GM18519 (cell line): ENCODE measurements around the gene KIZ.
"Not testable (repeated sequence)": the region's sequence is repeated elsewhere in the genome, so short reads cannot be mapped to it uniquely, and the experiment has no call there.

Source experiments
- ATAC-seq: cut with Tn5 transposase; IDR thresholded peaks from one replicate; pipeline ENCODE4 v1.9.1; 2021; ENCODE audit warnings: mild to moderate bottlenecking, moderate library complexity; ENCODE audit not compliant: unreplicated experiment, low FRiP score

The KIZ gene

DNA sequence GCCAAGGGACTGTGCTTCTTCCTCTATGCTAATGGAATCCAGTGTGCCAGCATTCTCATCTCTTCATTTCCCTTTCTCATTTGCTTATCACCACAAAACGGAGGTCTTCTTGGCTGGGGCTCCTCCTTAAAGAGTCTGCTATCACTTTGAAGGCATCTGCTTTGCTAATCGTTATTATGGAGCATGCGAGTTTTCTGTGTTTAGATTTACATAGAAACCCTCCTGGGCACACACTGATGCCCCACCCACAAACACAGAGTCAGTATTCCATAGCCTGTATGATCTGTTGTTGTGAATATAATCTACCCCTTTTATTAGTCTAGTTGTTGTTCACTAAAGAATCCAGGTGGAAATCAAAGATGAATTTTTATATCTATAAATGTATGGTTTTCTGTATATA, 93.8 kb downstream of the KIZ start:
- no peak for ATAC-seq

DNA sequence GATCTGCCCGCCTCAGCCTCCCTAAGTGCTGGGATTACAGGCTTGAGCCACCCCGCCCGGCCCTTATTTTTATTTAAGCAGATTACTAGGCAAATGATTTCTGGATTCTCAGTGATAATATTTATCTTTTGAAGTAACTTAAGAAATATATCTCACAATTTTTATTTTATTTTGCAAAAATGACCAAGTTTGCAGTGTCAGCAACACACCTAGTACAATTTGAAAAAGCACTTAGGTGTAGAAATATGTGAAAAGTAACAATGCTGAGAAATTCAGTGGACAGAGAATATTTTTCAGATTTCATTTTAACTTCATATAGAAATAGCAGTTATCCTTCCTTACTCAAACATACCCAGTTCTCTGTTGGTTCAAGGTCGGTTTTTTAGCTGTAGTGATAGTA, 98.3 kb downstream of the KIZ start:
- no peak for ATAC-seq

DNA sequence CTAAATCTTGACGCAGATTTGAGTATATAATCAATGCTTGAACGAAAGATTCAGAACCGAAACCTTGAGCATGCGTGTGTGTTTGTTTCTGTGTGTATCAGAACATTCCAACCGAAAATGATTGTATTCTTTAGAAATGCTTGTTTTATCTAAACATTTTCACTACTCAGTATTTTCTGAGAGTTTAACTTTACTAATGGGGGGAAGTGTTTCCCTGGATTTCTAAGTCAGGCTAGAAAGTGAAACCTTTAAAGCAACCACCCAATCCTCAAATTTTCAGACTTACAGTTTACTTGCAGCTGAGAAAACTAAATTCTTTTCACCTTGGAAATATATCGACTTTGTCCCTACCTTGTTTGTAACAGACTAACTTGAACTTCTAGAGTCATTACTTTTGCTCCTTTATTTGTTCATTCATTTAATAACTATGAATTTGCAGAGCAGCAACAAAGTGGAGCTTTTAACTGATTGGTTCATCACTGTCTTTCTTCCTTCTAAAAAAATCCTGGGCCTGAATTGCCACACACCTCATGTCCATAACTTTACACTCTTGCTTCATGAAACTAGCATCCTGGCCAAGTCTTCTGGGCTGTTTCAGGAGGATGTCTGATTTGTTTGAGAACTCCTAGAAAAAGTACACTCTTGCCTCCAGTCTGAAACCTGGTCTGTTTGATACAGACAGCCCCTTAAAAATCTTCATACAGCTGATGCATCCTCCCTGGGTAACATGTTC, 99.5 kb downstream of the KIZ start:
- no peak for ATAC-seq

DNA sequence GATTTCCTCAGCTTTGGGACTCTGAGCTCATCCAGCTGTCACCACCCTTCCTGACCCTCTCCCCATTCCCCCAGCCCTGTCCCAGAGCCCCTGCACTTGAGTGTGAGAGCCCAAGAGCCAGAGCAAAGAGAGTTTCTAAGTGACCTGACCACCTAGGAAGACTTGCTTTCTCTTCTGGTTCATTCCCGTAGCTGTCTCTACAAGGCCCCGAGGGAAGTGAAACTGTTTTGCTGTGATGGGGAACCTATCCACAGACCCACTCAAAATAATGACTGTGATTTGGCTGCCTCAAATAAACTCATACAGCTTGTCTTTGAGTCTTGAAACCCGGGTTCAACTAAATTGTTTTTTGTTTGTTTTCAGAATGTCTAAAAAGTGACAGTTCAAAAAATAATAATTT, 102.6 kb downstream of the KIZ start:
- peak; percentile 73 for ATAC-seq

DNA sequence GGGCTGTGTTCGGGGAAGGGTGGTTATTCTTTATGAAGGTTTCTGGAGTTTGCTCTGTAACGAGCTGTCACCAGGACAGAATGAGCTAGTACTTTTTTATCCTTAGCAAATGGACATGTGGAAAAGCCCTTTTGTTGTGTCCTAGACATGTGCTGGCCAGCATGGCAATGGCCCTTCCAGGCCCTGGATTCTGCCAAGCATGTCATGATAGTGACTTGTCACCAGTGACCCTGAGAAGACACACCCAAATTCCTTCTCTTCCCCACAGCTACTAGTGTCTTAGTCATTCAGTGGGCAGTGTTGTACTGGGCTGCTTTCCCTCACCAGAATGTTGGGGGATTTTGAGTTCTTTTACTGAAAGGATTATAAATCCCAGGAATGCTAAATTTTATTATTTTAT, 103.3 kb downstream of the KIZ start:
- ATAC-seq = no peak

DNA sequence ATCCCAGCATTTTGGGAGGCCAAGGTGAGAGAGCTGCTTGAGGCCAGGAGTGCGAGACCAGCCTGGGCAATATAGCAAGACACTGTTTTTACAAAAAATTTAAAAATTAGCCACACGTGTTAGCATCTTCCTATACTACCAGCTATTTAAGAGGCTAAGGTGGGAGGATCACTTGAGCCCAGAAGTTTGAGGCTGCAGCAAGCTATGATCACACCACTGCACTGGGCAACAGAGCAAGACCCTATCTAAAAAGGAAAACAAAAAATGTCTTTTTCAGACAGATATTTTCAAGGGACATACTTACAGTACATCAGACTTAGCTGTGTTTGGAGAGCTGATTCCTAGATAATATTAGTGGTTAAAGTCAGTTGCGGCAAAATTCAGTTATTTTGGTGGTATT, 104.3 kb downstream of the KIZ start:
- no peak for ATAC-seq

DNA sequence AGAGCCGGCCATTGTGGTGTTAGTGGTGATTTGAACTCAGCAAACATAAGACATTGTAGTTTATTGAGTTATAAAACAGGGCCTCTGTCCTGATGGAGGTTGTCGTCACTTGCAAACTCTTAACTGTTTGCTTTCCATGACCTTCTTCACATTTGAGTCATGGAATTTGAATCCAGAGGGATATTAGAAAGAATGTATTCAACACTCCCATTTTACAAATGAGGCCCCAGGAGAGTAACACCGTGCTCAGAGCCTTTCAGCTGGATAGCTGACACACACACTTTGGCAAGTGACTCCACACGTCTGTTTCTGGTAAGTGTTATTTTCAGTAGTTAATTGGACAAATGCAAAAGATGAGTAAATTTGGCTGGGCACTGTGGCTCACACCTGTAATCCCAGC, 104.8 kb downstream of the KIZ start:
- ATAC-seq = no peak

DNA sequence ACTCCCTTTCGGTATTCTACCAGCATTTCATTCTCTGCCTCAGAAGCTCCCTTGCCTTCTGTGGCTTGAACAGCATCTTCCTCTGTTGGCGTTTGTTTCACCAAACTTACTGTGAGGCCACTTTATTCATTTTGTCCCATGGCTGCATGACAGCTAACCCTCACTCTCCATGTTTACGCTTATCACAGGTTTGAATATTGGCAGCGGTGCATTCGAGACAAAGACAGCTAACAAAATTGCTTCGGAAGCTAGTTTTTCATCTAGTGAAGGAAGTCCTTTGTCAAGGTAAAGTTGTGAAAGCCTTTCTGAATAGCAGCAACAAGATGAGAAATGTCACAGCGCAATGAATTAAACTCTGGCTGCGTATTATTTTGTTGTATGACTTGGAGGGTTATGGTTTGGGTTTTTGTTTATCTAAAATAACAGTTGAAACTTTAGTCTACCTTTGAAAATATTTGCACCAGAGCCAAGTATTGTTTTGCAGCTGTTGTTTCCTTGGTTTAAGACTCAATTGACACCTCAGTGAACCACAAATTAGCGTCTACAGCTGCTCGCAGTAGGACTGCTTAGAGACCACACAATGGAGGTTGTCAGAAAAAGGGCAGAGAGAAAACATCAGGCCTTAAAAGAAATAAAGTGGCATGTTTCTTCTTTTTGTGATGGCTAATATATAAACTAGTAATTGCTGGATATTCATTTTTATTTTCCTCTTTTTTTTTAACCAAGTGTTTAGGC, 106.8 kb downstream of the KIZ start:
- ATAC-seq = no peak

DNA sequence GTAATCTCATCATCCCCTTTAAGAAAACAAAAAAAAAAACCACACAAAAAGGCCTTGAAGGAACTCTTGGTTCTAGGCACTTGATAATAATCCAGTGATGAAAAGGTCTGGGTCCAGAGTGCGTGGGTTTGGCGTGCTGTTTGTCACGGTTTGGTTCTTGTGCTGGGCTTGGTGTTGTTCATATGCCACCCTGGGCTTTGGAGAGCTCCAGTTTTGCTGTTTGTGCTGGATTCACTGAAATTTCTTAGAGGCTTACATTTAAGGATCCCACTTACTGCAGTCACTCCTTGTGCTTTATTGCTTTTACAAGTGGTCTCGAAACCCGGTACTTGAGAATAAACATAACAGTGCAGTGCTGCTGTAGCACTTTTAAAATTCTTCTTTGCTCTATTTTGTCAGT, 108.4 kb downstream of the KIZ start:
- ATAC-seq = no peak

DNA sequence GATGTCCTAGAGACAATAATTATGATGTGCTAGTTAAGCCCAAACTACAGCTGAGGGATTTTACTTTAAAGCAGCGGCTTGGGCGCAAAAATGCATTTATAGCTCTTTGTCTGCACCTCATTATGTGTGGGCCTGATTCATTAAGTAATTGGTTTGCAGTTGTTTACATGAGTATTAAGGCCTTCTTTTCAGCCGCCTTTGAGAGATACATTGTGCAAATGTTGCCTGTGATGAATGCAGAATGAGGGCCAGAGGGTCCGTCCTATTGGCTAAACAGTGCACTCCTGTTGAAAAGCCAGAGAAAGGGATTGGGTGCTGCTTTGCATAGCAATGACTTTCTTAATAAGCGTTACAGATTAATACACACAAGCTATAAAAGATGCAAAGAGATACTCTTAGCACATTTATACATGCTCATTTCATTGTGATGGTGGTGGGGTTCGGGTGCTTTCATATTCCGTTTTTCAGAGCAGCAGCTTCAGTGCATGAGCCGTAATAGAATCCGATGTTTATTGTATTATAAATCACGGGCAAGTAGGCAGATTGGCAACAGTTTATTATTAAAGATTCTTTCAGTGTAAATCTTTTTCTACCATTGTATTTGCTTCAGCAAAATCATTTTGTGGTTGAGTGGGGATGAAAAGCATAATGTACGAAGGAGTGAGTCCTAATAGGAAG, 109.1 kb downstream of the KIZ start:
- no peak for ATAC-seq

DNA sequence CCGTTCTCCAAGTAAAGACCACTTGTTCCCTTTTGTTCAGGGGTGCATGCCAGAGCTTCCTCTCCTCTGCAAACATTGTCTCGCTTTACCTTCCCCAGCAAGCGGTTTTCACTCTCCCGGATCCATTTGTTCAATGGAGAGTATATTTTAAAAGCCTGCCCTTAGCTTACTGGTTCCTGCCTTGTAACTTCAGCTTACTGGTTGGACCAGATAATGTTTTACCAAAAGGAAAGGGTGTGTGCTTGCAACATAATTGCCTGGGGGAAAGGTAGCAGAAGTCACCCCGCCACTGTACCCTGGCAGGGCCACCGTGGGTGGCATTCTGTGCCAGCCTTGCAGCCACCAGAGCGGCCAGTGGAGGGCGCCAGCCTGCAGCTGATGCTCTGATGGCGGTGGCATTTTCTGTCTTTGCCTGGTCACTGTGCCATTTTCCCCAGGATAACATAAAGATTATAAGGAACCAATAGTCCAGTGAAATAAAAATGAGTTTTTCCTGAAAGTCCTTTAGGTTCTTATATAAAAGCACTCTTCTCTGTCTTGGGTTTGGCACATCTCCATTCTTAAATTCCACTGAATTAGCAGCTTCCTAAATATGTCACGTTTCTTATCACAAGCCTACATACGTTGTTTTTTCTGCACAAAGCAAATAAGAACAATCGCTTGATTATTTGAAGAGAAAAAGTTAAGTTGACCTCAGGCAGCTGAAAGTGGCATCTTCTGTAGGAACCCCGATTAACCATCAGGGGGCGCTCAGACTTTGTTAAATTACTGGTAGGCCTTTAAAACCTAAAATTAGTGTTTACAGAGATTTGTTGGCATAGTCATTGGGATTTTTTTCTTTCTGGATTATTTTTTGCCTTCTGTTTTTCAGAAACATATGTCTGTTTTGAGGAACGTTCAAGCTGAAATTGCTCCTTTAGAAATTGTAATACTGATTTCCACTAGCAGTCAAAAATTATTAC, 109.9 kb downstream of the KIZ start:
- no peak for ATAC-seq

DNA sequence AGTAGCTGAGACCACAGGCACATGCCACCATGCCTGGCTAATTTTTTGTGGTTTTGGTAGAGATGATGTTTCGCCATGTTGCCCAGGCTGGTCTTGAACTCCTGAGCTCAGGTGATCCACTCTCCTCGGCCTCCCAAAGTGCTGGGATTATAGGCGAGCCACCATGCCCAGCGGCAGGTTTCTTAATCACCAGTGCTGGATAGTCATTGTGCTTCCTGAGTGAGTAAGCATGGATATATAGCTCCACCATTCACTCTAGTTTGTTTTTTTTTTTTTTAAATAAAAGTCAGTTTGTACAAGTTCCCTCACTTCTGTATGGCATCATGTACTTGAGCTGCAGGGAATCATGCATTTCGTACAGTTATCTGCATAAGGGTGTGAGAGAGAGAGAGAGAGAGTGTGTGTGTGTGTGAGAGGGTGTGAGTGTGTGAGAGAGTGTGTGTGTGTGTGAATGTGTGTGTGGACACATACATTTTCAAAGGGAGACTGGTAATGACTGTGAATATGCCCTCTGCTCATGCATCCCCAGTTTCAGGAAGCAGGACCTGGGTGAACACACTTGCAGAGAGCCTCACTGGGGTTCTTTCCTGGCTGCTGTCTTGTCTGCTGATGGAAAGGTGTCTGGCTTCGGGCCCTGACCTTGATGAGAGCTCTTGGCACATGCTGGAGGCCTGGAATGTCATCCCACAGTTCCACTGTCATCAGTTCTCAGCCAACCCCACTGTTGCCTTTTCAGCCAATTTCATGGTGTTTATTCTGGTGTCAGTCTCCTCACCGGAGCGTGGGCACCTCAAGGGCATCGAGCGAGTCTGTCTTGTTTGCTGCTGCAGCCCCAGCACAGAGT, 112.3 kb downstream of the KIZ start:
- no peak for ATAC-seq

DNA sequence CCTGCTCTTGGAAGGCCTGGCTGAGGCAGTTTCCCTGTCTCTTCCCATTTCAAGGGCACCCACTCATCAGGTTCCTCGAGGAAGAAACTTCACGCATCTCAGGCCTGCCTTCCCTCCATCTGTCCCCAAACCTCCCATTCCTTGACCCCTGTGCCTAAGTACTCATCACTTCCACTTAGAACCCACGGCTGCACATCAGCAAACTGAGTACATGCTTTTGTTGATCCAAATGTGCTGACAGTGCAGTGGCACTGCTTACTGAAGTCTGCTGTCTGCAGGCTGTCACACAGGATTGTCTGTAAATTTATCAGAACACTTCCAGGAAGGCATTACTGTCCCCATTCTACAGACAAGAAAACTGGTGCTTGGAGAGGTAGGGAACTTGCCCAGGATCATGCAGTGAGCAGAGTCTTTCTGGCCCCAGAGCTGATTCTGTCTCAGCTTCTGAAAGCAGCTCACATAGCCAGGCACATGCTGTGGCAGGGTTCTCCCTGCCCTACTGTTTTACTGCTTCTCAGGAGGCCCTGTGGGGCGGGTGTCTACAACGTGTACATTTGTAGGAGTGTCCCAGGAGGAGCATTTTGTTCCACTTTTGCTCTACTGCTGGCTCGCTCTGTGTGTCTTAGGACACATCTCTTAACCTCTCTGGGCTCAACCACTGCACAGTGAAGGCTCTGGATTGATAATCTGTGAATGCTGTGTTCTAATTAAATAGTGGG, 113.1 kb downstream of the KIZ start:
- no peak for ATAC-seq

DNA sequence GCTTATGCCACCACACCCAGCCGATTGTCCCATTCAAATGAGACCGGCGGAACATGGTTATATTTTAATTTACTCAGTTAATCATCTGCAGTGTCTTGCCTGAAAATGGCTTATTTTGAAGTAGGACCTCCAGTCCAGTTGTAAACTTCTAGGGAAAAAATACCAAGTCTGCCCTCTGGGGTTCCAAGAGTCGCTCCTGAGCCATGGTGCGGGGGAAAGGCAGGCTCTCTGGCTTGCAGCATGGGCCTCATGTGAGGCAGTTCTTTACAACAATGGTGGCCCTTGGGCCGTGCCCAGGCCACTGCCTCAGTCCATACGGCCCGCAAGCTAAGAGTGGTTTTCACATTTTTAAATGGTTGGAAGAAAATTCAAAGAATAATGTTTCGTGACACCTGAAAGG, 114.5 kb downstream of the KIZ start:
- ATAC-seq = no peak

DNA sequence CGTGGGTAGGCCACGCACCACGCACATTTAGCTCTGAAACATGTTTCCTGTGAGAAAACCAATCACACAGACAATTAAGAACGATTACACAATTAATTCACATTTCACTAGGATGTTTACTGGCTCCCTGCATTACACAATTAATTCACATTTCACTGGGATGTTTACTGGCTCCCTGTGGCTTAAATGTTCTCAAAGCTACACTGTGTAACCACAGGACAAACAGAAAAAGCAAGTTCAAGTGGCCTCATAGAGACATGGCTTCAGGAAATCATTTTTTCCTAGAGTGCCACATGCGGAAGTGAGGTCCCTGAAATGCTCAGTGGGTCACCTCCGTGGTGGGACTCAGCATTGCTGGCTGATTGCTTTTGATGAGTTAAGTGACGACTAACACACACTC, 115.5 kb downstream of the KIZ start:
- ATAC-seq = no peak

DNA sequence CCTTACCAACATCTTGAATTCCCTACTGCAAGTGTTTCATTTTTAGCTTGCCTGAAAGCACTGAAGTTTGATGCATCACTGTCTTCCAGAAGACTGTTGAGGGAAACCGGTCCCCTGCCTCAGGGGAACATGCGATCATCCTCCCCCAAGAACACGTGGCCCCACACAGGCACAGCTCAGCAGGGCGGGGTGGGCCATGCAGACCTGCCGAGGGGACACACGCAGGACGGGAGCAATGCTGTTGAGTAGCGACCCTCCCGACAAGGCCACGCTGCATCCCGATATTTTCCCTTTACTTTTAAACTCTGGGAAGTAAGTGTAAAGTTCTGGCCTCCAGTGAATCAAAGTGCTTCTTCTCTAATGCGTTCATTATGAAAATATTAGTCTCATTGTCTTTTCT, 117.9 kb downstream of the KIZ start:
- no peak for ATAC-seq

DNA sequence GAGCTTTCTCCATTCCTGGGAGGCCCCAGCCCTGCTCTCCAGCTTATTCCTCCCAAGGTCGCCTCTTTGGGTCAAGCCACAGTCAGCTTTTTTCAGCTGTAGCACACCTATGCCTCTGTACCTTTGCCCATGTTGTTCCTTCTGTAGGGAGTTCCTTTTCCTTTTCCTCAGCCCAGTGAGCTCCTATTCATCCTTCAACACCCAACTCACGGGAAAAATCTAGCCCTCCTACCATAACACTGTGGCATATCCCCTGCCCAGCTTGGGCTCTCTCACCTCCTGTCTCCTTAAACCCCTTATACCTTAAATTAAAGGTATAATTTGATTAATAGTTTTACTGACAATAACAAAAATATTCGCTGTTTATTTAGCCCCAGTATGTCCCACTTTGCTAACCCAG, 118.9 kb downstream of the KIZ start:
- ATAC-seq = no peak

DNA sequence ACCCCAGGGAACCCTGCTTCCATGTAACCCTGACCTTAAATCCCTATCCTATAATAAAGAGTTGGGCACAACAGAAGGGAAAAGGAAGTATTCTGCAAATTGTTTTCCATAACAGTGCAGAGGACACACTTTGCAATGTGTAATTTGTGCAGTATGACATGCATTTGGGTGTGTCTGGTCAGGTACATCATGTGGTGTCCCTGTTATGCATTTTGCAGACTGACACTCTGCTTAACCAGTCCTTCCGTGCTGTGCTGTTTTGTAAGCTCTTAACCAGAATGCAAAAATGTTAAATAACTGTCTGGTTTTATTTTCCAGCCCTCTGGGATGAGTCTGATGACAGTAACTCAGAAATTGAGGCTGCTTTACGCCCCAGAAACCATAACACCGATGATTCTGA, 120.3 kb downstream of the KIZ start:
- ATAC-seq = no peak

DNA sequence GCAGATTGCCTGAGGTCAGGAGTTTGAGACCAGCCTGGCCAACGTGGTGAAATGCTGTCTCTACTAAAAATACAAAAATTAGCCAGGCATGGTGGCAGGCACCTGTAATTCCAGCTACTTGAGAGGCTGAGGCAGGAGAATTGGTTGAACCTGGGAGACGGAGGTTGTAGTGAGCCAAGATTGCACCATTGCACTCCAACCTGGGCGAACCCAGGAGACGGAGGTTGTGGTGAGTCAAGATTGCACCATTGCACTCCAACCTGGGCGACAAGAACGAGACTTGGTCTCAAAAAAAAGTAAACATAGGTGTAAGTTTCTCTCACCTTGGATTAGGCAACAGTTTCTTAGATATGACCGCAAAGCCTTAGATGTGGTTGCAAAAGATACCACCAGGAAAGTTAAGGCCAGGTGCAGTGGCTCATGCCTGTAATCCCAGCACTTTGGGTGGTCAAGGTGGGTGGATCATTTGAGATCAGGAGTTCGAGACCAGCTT, 121.8 kb downstream of the KIZ start:
- not testable (repeated sequence) for ATAC-seq
